OCI-LY3 (cell line): ENCODE measurements around the gene DDX24.

Experiments
- CTCF ChIP-seq: fragments of 200-600, 300-600 bp; sonication (generic); IDR thresholded peaks from 2 replicates; pipeline ENCODE4 v1.5.1; 2014; ENCODE audit warnings: antibody characterized with exemption, low read length, low read depth
- EZH2phosphoT487 ChIP-seq: fragments of 200-600 bp; shearing (Covaris generic); IDR thresholded peaks from 2 replicates; pipeline ENCODE4 v1.6.1; 2018; ENCODE audit warnings: antibody characterized with exemption, mixed run types, low read depth

GRCh38 chr14:94014382-94014781 lies 66.6 kb downstream of the DDX24 start:
- TF ChIP-seq CTCF (no peak), EZH2phosphoT487 (no peak)
